NCI-H146 (cell line): ENCODE data around the gene PUS7.
A peak's percentile ranks its signal among the peaks of the same experiment; 100 is the strongest.
"Not testable (repeated sequence)": the region's sequence is repeated elsewhere in the genome, so short reads cannot be mapped to it uniquely, and the experiment has no call there.

Experiments
- DNase-seq: peaks from one replicate; lab custom pipeline; 2025; lab: John Stamatoyannopoulos, UW

Gene PUS7

GRCh38 chr7:105448181-105448580 is 73.9 kb downstream of the PUS7 start:
- DNase-seq = no peak

GRCh38 chr7:105444342-105444987 is 77.6 kb downstream of the PUS7 start:
- no peak for DNase-seq

GRCh38 chr7:105442214-105442613 is 79.9 kb downstream of the PUS7 start:
- DNase-seq = not testable (repeated sequence)

GRCh38 chr7:105439174-105439893 is 82.7 kb downstream of the PUS7 start:
- DNase-seq = peak; percentile 44

GRCh38 chr7:105438847-105439173 is 83.3 kb downstream of the PUS7 start:
- no peak for DNase-seq

- DNase-seq = no peak
Observed at GRCh38 chr7:105438254-105438653, 83.8 kb downstream of the PUS7 start.

GRCh38 chr7:105437356-105437755 is 84.7 kb downstream of the PUS7 start:
- DNase-seq = not testable (repeated sequence)

- DNase-seq = peak; percentile 68
Observed at GRCh38 chr7:105429746-105430612, 92.1 kb downstream of the PUS7 start.

GRCh38 chr7:105426606-105427146 is 95.4 kb downstream of the PUS7 start:
- DNase-seq = no peak

- no peak for DNase-seq
Observed at GRCh38 chr7:105423987-105424386, 98.1 kb downstream of the PUS7 start.

GRCh38 chr7:105413887-105414437 is 108.1 kb downstream of the PUS7 start:
- DNase-seq = no peak

- DNase-seq = not testable (repeated sequence)
Observed at GRCh38 chr7:105410774-105411173, 111.3 kb downstream of the PUS7 start.

- DNase-seq = not testable (repeated sequence)
Observed at GRCh38 chr7:105409775-105410174, 112.3 kb downstream of the PUS7 start.

GRCh38 chr7:105408791-105409410 is 113.2 kb downstream of the PUS7 start:
- DNase-seq = no peak
